HEK293T (cell line): ENCODE results near the gene CARM1.

ENCODE experiments used
- CTCF ChIA-PET: fragments of 350-600 bp; formaldehyde crosslinking; extraction: SDS; loops from one replicate; lab custom pipeline; 2021; ENCODE audit warnings: antibody characterized with exemption, inconsistent platforms; lab: Yijun Ruan, JAX
- POLR2A ChIA-PET: fragments of 350-600 bp; formaldehyde crosslinking; extraction: SDS; loops from one replicate; lab custom pipeline; 2020; ENCODE audit warnings: antibody characterized with exemption, inconsistent platforms; lab: Yijun Ruan, JAX
- DNase-seq: peaks from one replicate; pipeline ENCODE4 v3.0.0; 2012; ENCODE audit warnings: mixed read lengths; ENCODE audit errors: extremely low spot score
- ARNT ChIP-seq: fragments of 450-650 bp; IDR thresholded peaks from 2 replicates; pipeline ENCODE4 v1.6.1; 2017; ENCODE audit warnings: mild to moderate bottlenecking
- BHLHE40 ChIP-seq: fragments of 450-650 bp; IDR thresholded peaks from 2 replicates; pipeline ENCODE4 v1.6.1; 2016; ENCODE audit warnings: mild to moderate bottlenecking, moderate library complexity, borderline replicate concordance
- CTBP1 ChIP-seq: fragments of 450-650 bp; IDR thresholded peaks from 2 replicates; pipeline ENCODE4 v1.6.1; 2016; ENCODE audit warnings: borderline replicate concordance
- ELF4 ChIP-seq: fragments of 450-650 bp; IDR thresholded peaks from 2 replicates; pipeline ENCODE4 v1.6.1; 2017; ENCODE audit warnings: antibody characterized with exemption
- FOXA1 ChIP-seq: fragments of 450-650 bp; IDR thresholded peaks from 2 replicates; pipeline ENCODE4 v1.6.1; 2016; ENCODE audit warnings: mild to moderate bottlenecking
- FOXK2 ChIP-seq: fragments of 450-650 bp; IDR thresholded peaks from 2 replicates; pipeline ENCODE4 v1.6.1; 2016; ENCODE audit warnings: mild to moderate bottlenecking
- FOXM1 ChIP-seq: fragments of 450-650 bp; IDR thresholded peaks from 2 replicates; pipeline ENCODE4 v1.6.1; 2017; ENCODE audit warnings: mild to moderate bottlenecking, borderline replicate concordance
- HDGF ChIP-seq: fragments of 450-650 bp; IDR thresholded peaks from 2 replicates; pipeline ENCODE4 v1.6.1; 2017; ENCODE audit warnings: antibody characterized with exemption, borderline replicate concordance
- L3MBTL2 ChIP-seq: fragments of 450-650 bp; conservative IDR thresholded peaks from 2 replicates; pipeline ENCODE4 v1.6.1; 2016; ENCODE audit warnings: mild to moderate bottlenecking
- LEF1 ChIP-seq: fragments of 450-650 bp; IDR thresholded peaks from 2 replicates; pipeline ENCODE4 v1.6.1; 2017; ENCODE audit warnings: mild to moderate bottlenecking, borderline replicate concordance
- NFRKB ChIP-seq: fragments of 450-650 bp; IDR thresholded peaks from 2 replicates; pipeline ENCODE4 v1.6.1; 2016; ENCODE audit warnings: mild to moderate bottlenecking, moderate library complexity
- PKNOX1 ChIP-seq: fragments of 450-650 bp; IDR thresholded peaks from 2 replicates; pipeline ENCODE4 v1.6.1; 2016
- SP1 ChIP-seq: fragments of 450-650 bp; IDR thresholded peaks from 2 replicates; pipeline ENCODE4 v1.6.1; 2017
- SUZ12 ChIP-seq: fragments of 450-650 bp; IDR thresholded peaks from 2 replicates; pipeline ENCODE4 v1.6.1; 2016; ENCODE audit warnings: mild to moderate bottlenecking
- TARDBP ChIP-seq: fragments of 450-650 bp; IDR thresholded peaks from 2 replicates; pipeline ENCODE4 v1.6.1; 2016
- ZNF384 ChIP-seq: fragments of 450-650 bp; IDR thresholded peaks from 2 replicates; pipeline ENCODE4 v1.6.1; 2016

Gene CARM1

GRCh38 chr19:10894911-10895213 is 23.5 kb downstream of the CARM1 start:
- ChIA-PET POLR2A (interaction anchor here (1.6 kb wide), 1 partner anchor 23 kb away, joined by 5 read pairs; no protein-coding TSS in a partner anchor), CTCF (interaction anchor here (0.8 kb wide), 1 partner anchor 24 kb away, joined by 4 read pairs; no protein-coding TSS in a partner anchor)
- no peak for TF ChIP-seq HDGF
- no peak for DNase-seq

GRCh38 chr19:10895363-10895762 is 24.0 kb downstream of the CARM1 start:
- TF ChIP-seq SUZ12 (no peak), HDGF (no peak), FOXK2 (no peak), TARDBP (no peak), LEF1 (no peak), SP1 (no peak), CTBP1 (no peak), FOXA1 (no peak), PKNOX1 (no peak), NFRKB (no peak), ELF4 (no peak), ZNF384 (no peak), ARNT (no peak), L3MBTL2 (no peak)
- ChIA-PET POLR2A (interaction anchor here (1.0 to 1.6 kb wide), 2 partner anchors 23 to 34 kb away, joined by 4 to 5 read pairs; no protein-coding TSS in a partner anchor), CTCF (no interaction called here)
- DNase-seq: no peak

- ChIA-PET CTCF (no interaction called here), POLR2A (interaction anchor here (1.0 kb wide), 1 partner anchor 34 kb away, joined by 4 read pairs; no protein-coding TSS in a partner anchor)
- TF ChIP-seq SP1: no peak
- no peak for TF ChIP-seq NFRKB
- TF ChIP-seq FOXK2: no peak
- no peak for TF ChIP-seq LEF1
- TF ChIP-seq FOXM1: no peak
- no peak for TF ChIP-seq L3MBTL2
- TF ChIP-seq CTBP1: no peak
- no peak for TF ChIP-seq SUZ12
- TF ChIP-seq FOXA1: no peak
- no peak for TF ChIP-seq HDGF
- DNase-seq: no peak
Observed at GRCh38 chr19:10895920-10896319, 24.6 kb downstream of the CARM1 start.

- no peak for TF ChIP-seq SUZ12
- no peak for TF ChIP-seq FOXM1
- TF ChIP-seq CTBP1: no peak
- no peak for TF ChIP-seq FOXK2
- TF ChIP-seq SP1: no peak
- TF ChIP-seq NFRKB: no peak
- no peak for TF ChIP-seq PKNOX1
- TF ChIP-seq BHLHE40: no peak
- TF ChIP-seq FOXA1: no peak
- no peak for TF ChIP-seq LEF1
- no peak for TF ChIP-seq ZNF384
- no peak for TF ChIP-seq TARDBP
- TF ChIP-seq L3MBTL2: no peak
- TF ChIP-seq HDGF: no peak
- TF ChIP-seq ARNT: no peak
- no peak for TF ChIP-seq ELF4
- ChIA-PET POLR2A (no interaction called here), CTCF (interaction anchor here (0.6 kb wide), 1 partner anchor 411 kb away, joined by 7 read pairs; no protein-coding TSS in a partner anchor)
- DNase-seq: no peak
Observed at GRCh38 chr19:10896851-10897526, 25.6 kb downstream of the CARM1 start.

GRCh38 chr19:10898633-10899032 is 27.3 kb downstream of the CARM1 start:
- no peak for DNase-seq
- TF ChIP-seq PKNOX1 (no peak), FOXM1 (no peak), TARDBP (no peak), ARNT (no peak), LEF1 (no peak), HDGF (no peak), SUZ12 (no peak), BHLHE40 (no peak), ELF4 (no peak), FOXA1 (no peak), CTBP1 (no peak), NFRKB (no peak), FOXK2 (no peak), L3MBTL2 (no peak), ZNF384 (no peak), SP1 (no peak)
- ChIA-PET POLR2A (no interaction called here), CTCF (no interaction called here)

- CTCF ChIA-PET: interaction anchor here (0.5 kb wide), 1 partner anchor 106 kb away, joined by 3 read pairs; no protein-coding TSS in a partner anchor
- POLR2A ChIA-PET: no interaction called here
Observed at GRCh38 chr19:10899151-10899653, 27.8 kb downstream of the CARM1 start.

More at GRCh38 chr19:10899151-10899653, 27.8 kb downstream of the CARM1 start:
- TF ChIP-seq ELF4: no peak
- TF ChIP-seq ARNT: no peak
- no peak for TF ChIP-seq TARDBP
- no peak for TF ChIP-seq CTBP1
- no peak for TF ChIP-seq HDGF
- no peak for TF ChIP-seq FOXA1
- TF ChIP-seq L3MBTL2: no peak
- TF ChIP-seq NFRKB: no peak
- TF ChIP-seq SUZ12: no peak
- no peak for TF ChIP-seq LEF1
- TF ChIP-seq FOXK2: no peak
- no peak for TF ChIP-seq BHLHE40
- TF ChIP-seq ZNF384: no peak
- no peak for TF ChIP-seq SP1
- TF ChIP-seq FOXM1: no peak
- TF ChIP-seq PKNOX1: no peak
- DNase-seq: no peak
